ENCODE data around the gene SSUH2.

Gene SSUH2

DNA sequence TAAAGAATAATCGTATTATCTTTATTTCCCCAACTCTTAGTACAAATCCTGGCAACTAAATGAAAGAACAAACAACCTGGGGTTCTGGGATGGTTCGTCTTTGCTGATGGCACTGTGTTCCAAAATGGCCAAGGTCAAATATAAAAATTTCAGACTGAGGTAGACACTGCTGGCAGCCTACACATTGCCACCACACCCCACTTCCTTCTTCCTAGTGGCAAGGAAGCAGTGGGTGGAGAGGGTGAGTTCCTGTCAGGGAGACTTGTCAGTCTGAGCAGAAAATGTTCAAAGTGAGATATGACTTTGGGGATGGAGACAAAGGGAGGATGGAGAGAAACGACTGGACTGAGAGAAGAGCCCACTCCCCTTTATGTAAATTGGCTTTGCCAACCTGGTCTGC lies 73.3 kb downstream of the SSUH2 start:
- Histone ChIP-seq H3K27me3 (ENCODE audit: insufficient read depth, poor library complexity, severe bottlenecking) (no peaks in the 10 kb centered on the region), H3K27ac (ENCODE audit: poor library complexity, severe bottlenecking) (no peak overlapping the region), H3K4me3 (ENCODE audit: severe bottlenecking) (no peak overlapping the region), H3K9me3 (ENCODE audit: severe bottlenecking) (no peaks in the 10 kb centered on the region), H3K36me3 (ENCODE audit: low read depth) (no peaks in the 10 kb centered on the region), H3K4me1 (ENCODE audit: insufficient read depth, poor library complexity, severe bottlenecking) (no peaks in the 10 kb centered on the region)
- no peak for DNase-seq (ENCODE audit: low spot score)
- no peak for ATAC-seq (ENCODE audit: low read depth)
- TF ChIP-seq, protein P1, sequence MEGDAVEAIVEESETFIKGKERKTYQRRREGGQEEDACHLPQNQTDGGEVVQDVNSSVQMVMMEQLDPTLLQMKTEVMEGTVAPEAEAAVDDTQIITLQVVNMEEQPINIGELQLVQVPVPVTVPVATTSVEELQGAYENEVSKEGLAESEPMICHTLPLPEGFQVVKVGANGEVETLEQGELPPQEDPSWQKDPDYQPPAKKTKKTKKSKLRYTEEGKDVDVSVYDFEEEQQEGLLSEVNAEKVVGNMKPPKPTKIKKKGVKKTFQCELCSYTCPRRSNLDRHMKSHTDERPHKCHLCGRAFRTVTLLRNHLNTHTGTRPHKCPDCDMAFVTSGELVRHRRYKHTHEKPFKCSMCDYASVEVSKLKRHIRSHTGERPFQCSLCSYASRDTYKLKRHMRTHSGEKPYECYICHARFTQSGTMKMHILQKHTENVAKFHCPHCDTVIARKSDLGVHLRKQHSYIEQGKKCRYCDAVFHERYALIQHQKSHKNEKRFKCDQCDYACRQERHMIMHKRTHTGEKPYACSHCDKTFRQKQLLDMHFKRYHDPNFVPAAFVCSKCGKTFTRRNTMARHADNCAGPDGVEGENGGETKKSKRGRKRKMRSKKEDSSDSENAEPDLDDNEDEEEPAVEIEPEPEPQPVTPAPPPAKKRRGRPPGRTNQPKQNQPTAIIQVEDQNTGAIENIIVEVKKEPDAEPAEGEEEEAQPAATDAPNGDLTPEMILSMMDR (IDR thresholded peaks at IDR 0.05; ENCODE audit: poor library complexity, severe bottlenecking), result no peak

All from RWPE2 (cell line).